GM12892 (cell line): ENCODE results near the gene TGDS.

Experiments used
- POLR2A ChIP-seq: IDR thresholded peaks from 2 replicates; pipeline ENCODE4 v1.6.1; 2011; ENCODE audit warnings: low read depth, low read length, control low read depth
- POLR2AphosphoS5 ChIP-seq: IDR thresholded peaks from 2 replicates; pipeline ENCODE4 v1.6.1; 2011; ENCODE audit warnings: low read depth, low read length, control low read depth
- TAF1 ChIP-seq: IDR thresholded peaks from 2 replicates; pipeline ENCODE4 v1.6.1; 2011; ENCODE audit warnings: low read depth, mild to moderate bottlenecking, control low read depth, low read length, borderline replicate concordance

DNA sequence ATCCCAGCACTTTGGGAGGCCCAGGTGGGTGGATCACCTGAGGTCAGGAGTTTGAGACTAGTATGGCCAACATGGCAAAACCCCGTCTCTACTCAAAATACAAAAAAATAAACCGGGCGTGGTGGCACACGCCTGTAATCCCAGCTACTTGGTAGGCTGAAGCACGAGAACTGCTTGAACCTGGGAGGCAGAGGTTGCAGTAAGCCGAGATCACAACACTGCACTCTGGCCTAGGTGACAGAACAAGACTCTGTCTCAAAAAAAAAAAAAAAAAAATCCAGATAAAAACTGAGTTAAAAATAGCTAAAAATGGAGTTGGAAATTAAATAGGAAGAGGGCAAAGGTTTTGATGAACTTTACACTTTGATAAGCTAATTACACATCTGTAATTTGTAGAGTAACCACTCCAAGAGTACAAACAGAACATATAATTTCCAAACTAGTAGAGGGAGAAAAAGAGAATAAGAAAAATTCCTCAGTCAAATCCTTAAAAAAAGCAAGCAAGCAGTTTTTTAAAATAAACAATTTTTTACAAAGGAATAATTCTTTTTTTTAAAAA, 10.3 kb downstream of the TGDS start:
- TF ChIP-seq POLR2A (no peak), POLR2AphosphoS5 (no peak), TAF1 (no peak)
